ENCODE measurements around the gene LMAN1L.

DNA sequence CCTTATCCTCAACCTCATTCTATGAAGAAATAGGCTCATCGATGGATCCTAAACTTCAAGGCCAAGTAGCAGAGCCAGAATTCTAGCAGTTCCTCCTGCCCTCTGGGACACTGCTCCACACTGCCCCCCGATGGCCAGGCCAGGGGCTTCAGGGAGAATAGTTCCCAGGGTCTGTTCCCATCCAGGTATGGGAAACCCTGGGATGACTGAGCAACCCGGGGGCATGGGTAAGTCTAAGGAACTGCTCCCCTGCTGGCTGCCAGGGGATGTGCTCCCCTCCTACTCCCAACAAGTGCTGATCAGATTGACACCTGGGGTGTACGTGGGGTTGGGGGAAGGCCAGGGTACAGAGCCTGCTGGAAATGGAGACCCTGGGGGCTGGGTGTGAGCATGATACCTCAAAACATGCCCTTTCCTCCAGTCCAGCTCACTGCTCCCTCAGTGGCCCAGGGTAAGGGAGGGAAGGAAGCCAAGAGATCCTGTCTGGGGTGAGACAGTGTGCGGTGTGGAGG lies 22.7 kb downstream of the LMAN1L start:
- TF ChIP-seq EZH2 (IDR thresholded peaks at IDR 0.05; ENCODE audit: insufficient read depth, poor library complexity, severe bottlenecking): no peak
- no peak for TF ChIP-seq EZH2phosphoT487 (IDR thresholded peaks at IDR 0.05; ENCODE audit: insufficient read depth, low read depth)

Measured in GM23248 (cell line).